DMS53 treated with DMSO at 0.1 percent for 48 hours (cell line): ENCODE data around the gene HBEGF.

ENCODE experiments used
- DNase-seq: peaks from one replicate; lab custom pipeline; 2025; ENCODE audit not compliant: unreplicated experiment; lab: John Stamatoyannopoulos, UW

The HBEGF gene

DNA sequence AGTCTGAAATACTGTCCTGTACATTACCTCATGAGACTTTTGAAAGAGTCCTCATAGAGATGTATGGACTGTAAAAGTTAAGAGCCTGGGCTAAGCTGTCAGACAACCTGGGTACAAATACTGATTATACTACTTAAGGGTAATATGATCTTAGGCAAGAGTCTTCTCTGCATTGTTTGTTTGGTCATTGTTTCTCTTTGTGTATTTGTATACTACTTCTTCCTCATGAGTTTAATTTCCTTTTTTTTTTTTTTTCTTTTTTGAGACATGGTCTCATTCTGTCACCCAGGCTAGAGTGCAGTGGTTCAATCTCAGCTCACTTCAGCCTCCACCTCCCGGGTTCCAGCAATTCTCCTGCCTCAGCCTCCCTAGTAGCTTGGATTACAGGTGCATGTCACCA lies 40.9 kb downstream of the HBEGF start:
- DNase-seq, result no peak

DNA sequence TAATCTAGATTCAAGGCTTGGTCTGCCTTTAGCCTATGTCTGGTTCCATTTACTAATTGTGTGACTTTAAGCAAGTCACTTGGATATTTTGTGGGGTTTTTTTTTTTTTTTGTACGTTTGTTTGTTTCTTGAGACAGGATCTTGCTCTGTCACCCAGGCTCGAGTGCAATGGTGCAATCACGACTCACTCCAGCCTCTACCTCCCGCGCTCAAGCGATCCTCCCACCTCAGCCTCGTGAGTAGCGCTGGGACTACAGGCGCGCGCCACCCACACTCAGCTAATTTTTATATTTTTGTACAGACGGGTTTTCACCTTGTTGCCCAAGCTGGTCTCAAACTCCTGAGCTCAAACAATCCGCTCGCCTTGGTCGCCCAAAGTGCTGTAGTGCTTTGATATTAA lies 42.4 kb downstream of the HBEGF start:
- no peak for DNase-seq

DNA sequence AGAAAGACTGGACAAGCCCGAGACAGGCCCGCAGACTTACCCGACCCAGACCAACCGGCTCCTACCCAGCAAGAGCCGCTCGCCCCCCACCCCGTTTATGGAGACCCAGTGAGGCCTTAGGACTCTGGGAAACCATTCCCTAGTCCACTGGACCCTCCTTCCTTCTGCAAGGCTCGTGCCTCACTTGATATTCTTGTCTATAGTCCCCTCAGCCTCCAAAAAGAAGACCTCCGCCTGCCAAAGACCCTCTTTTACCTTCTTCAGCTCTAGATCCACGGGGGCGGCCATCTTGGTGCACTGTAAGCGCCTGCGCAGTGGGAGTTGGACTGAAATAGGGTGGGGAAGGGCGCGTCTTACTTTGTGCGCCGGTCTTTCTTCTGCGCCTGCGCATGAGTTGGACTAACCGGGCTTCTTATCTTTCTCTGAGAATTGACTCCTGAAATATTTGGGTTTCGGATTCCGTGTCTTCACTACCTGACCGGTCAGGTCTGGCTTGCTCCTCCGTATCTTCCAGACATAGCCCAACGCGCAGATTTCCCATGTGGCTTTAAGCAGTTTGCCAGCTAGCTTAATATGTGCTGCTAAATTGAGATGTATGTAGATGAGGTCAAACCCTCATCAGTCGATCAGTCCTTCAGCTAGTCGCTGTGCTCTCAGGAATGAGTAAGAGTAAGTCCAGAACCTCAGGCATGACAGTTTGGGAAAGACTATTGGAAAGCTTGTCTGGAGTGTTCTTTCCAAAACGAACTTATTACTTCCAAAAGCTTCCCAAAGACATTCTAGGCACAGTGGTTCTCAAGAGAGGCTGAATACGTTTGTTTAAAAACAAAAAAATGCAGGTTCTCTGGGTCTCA lies 43.4 kb downstream of the HBEGF start, which contains the start of gene PFDN1:
TSS of gene PFDN1 (minus strand) at position 316 of the 854 bp plus-strand sequence. CDS start at position 288, 28 bp downstream.
- peak; percentile 95 for DNase-seq

DNA sequence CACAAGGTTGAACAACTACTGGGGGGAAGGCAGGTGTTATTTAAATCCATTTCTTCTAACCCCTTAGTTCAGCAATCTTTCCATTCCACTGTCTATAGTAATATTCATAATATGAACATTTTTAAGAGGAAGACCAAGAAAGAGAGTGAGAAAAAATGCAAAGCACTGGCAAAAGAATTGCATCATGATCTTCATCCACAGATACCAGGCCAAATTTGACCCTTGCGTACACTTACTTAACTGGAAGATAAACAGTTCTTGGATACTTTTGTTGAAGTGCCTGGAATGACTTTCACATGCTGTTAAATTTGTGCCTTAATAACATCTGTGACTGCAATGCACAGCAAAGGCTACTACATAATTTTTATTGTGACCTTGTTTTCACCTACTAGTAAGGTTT lies 45.3 kb downstream of the HBEGF start:
- DNase-seq, result no peak

DNA sequence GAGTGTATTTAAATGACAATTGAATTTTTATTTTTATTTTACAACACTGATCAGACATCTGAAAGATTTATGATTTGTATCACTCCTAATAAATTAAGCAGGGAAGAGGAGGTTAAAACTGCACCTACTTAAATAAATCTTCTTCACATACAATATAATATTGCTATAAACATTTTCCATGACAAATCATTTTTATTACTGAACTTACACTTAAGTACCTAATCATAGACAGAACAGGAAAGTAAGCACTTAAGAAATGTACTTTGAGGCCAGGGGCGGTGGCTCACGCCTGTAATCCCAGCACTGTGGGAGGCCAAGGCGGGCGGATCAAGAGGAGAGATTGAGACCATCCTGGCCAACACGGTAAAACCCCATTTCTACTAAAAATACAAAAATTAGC lies 47.3 kb downstream of the HBEGF start:
- no peak for DNase-seq

DNA sequence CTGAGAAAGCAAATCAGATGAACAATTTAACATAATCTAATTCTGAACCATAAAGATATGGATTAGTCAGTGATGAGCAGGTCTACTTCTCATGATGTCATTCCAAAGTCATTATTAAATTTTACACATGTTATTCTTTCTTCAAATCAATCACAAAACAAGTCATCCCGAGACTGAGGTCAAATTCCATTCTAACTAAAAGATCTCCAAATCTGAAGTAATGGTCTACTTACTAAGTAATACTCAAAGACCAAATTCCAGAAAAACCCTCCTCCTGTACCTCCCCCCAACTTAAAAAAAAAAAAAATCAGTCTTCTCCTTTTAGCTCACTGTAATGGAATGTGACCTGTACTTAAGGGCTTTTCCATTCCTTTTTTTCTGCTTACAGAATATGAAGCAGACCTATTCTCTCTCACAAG lies 48.2 kb downstream of the HBEGF start:
- DNase-seq, result no peak

DNA sequence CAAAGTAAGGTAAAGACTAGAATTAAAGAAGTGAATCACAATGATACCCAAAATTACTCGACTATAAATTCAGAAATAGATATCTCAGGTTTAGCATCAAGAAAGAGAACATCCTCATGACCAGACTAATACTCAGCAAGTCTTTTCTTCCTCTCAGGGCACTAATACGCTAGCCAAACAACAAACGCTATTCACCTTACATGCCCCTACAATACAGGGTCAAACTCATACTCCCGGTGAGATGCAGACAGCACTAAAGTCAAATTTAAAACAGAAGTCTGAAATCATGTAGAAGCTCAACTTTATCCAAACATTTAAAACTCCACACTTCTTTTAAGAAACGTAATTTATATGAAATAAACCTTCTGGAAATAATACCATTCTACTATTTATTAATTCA lies 49.1 kb downstream of the HBEGF start:
- DNase-seq, result no peak

DNA sequence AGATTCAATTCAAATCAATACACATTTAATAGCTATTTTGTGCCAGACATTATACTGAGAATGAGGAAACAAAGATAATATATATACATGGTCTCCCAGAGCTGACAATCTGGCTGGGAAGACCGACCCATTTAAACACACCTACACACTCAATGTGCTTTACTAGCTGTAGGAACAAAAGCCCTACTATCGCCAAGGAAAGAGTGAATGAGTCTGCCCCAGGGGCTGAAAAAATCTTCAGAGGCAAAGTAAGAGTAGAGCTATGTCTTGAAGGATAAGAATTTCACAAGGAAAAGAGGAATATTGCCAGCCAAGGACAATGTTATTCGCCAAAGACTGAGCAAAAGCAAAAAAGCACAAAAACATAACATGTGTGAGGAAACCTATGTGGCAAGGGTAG lies 50.1 kb downstream of the HBEGF start:
- no peak for DNase-seq

DNA sequence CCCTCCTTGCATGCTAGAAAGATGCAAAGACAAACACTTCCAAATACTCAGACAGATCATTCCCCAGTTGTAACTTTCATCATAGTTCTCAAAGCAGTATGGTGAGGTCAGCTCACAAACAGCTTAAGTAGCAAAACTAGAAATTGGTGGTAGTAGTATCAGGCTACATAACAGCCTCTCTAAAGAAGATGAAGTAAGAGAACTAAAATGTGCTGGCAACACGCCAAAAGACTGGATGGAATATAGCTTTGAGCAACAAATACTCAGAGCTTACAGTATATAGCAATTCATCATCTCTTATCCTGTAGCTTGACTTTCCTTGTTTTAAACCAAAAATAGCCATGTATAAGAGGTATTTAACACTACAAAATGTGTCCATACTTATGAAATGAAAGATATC lies 51.0 kb downstream of the HBEGF start:
- DNase-seq, result peak; percentile 5

DNA sequence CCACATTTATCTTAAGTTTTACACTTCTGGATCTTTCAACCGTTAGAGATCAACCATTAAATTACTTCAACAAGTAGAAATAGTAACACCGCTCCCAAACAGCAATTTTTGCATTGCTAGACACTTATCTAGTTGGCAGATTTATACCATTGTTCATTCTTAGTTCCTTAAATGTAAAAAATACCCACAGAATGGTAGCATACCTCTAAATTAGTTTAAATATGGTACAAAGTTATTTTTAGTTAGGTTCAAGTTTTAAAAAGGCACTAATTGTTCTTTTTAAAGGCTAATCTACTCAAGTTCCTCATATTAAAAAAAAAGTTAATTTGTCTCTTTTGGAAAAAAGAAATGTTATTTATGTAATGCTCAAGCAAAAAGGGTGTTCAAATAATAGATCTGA lies 51.6 kb downstream of the HBEGF start:
- DNase-seq, result no peak

DNA sequence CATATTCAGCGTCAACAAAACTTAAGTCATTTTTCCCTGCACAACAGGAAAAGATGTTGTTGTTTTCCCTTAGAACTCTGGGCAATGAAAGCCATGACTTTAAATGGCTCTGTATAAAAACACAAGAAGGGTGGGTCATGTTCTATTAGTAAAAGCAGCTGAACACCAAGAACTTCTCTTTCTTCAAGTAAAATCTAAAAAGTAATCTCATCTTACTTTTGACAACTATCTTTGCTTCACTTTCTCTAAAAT lies 52.6 kb downstream of the HBEGF start:
- no peak for DNase-seq

DNA sequence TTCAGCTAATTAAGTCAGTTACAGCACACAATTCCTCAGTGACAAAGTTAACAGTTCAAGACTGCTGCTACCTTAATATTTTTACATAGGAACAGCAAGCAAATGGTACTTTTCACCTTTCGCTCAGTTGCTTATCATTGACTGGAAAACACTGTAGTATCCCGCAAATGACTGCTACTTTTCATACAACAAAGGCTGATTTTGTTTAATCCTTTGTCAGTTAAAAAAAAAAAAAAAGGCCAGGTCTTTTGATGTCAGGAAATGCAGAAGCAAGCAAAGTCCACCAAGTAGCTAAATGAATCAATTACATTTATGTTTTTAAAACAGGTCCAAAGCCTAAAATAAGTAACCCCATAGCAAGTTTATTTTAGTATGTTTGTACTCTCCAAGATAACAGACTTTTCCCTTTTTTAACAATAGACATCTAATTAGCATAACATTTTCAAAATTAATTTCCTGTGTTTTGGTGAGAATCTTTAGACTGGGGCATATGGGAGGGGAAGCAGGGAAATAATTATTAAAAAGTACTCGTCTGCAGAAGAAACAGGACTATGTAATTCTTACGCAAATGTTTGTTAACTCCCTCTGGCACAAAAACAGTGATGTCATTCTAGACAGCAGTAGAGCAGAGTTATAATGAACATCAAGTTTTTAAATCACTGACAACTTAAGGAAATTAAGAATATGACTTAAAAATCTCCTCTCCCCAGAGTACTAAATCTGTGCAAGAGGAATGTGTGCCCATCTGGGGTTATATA lies 53.1 kb downstream of the HBEGF start:
- no peak for DNase-seq

DNA sequence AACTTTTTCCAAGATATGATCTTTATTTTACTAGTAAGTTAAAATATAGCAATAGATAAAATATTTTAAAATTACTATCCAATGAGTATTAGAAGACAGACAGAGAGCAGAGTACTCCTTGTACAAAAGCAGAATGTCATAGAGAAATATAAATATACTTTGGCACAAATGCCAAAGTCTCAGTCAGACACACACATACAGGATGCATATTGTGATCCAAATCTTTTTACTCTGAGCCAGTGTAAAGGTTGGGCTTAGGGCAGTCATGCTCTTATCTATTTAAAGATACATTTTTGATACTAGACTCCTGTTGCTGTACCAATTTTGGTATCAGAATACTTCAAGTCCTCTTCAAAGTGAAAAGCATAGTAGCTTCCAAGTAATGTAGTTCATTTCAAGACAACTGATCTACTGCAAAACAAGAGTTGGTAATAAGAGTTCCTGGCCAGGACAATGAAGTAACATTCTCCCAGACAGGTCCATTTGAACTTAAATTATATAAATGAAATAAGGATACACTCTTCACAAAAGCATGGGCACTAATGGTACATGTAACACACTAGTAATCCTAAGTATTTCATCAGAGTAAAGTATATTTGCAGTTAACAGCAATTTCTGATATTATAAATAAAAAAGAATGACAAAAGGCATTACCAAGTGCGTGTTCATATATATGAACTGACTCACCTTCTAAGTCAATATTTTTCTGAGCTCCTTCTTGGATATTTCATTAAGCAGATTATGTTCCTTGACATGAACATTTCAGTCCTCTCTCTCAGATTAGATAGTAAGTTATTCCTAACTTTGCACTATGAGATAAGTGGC lies 54.0 kb downstream of the HBEGF start:
- DNase-seq, result no peak

DNA sequence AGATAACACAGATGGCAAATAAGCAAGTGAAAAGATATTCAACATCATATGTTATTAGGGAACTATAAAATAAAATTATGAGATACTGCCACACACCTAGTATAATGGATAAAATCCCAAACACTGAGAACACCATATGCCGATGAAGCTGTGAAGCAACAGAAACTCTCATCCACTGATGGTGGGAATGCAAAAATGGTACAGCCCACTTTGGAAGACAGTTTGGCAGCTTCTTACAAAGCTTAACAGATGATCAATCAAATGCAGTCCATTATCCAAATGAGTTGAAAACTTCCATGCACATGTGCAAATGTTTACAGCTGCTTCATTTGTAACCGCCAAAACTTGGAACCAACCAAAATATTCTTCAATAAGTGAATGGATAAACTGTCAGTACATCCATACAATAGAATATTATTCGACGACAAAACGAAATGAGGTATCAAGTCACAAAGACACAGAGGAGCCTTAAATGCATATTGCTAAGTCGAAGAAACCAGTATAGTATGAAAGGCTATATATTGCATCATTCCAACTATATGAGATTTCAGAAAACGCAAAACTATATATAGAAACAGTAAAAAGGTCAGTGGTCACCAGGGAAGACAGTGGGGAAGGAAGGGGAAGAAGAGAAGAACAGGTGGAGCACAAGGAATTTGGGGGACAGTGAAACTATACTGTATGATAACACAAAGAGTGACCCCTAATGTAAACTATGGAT lies 58.4 kb downstream of the HBEGF start:
- DNase-seq, result no peak

DNA sequence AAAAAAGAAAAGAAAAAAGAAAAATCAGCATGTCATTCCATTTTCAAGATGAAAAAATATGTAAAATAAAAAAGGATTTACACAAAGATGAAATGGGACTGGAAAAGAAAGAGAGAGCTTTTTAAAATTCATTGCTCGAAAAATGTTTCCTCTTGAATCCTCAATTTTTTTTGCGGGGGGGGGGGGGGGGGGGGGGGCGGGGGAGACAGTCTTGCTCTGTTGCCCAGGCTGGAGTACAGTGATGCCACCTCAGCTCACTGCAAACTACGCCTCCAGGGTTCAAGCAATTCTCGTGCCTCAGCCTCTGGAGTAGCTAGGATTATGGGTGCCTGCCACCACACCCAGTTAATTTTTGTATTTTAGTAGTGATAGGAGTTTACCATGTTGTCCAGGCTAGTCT lies 60.0 kb downstream of the HBEGF start:
- DNase-seq, result no peak

DNA sequence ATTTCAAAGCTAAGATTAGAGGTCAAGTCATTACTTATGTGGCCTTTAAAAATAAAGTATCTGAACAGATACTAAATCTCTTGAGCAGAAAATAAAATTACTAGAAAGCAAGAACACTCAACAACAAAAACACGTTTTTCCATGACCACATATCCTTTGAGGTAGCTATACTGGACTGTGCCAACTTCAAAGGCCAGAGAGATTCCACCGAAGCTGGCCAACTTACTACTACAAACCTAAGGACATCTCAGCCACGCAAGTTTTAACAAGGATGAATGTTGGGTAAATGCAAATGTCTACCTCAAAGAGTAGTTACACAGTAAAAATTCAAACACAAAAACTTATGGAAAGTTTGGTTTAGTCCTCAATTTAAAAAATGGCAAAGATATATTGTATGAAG lies 62.4 kb downstream of the HBEGF start:
- DNase-seq, result no peak
